Esophagus muscularis mucosa (tissue), 4 donors: ENCODE data around the gene ERLEC1. TPM values are rescaled to one million over a fixed set of nuclear protein-coding genes. Genes with fewer than 3 reads are reported as not detected.

Experiments used
- DNase-seq: peaks from one replicate; pipeline ENCODE4 v3.0.0-alpha.2; 2017; ENCODE audit errors: extremely low spot score
- H3K27ac ChIP-seq, 4 donors: fragments of 200-600 bp; sonication (generic); replicated peaks in 1 of 4; 1 replicate in 3 of 4; 2 replicates in 1 of 4; pipeline ENCODE4 v1.5.1; 2016 to 2019; ENCODE audit warnings: mild to moderate bottlenecking in 1 of 4
- H3K27me3 ChIP-seq, 4 donors: fragments of 200-600 bp; sonication (generic); one replicate each; pipeline versions ENCODE4 v1.5.1 to v1.6.0; 2016 to 2019
- H3K36me3 ChIP-seq, 4 donors: fragments of 200-600 bp; sonication (generic); one replicate each; pipeline ENCODE4 v1.5.1; 2016 to 2019
- H3K4me1 ChIP-seq, 4 donors: fragments of 200-600 bp; sonication (generic); one replicate each; pipeline ENCODE4 v1.5.1; 2016 to 2019
- H3K4me3 ChIP-seq, 4 donors: fragments of 200-600 bp; sonication (generic); 1 replicate in 2 of 4; 2 replicates in 2 of 4; pipeline ENCODE4 v1.5.1; 2016 to 2019; ENCODE audit warnings: mild to moderate bottlenecking in 4 of 4, moderate library complexity in 1 of 4
- H3K9me3 ChIP-seq, 4 donors: fragments of 200-600 bp; sonication (generic); 1 replicate in 3 of 4; 2 replicates in 1 of 4; pipeline ENCODE4 v1.5.1; 2016 to 2019
- CTCF ChIP-seq, 3 experiments: fragments of 200-600 bp in 2 of 3; fragments of 450-650 bp in 1 of 3; sonication (generic) in 2 of 3; IDR thresholded peaks; one replicate each; pipeline ENCODE4 v1.5.1; 2017 to 2019; ENCODE audit warnings: antibody characterized with exemption in 3 of 3, mild to moderate bottlenecking in 2 of 3, moderate library complexity in 1 of 3
- EP300 ChIP-seq: sonication (generic); formaldehyde crosslinking; IDR thresholded peaks from one replicate; pipeline ENCODE4 v1.6.1; 2017; ENCODE audit warnings: antibody characterized with exemption
- POLR2A ChIP-seq: fragments of 450-650 bp; IDR thresholded peaks from one replicate; pipeline ENCODE4 v1.6.1; 2017; ENCODE audit warnings: antibody characterized with exemption, moderate library complexity, mild to moderate bottlenecking, low read depth
- POLR2AphosphoS5 ChIP-seq, 2 donors: sonication (generic); formaldehyde crosslinking; IDR thresholded peaks; one replicate each; pipeline ENCODE4 v1.6.1; 2017; ENCODE audit warnings: antibody characterized with exemption in 2 of 2
- WGBS: methylation state at CpG from one replicate; pipeline ENCODE4 v1.1.5; 2018; 5-methylcytosine and 5-hydroxymethylcytosine counted together
- intact Hi-C: fragments of 100-400 bp; cut with DNase I; formaldehyde crosslinking; loops from one replicate; pipeline ENCODE4 v1.15.1; 2023
- total RNA-seq, 4 donors: library from RNA; depleted of rRNA; stranded (reverse); fragments of >200 nt; gene quantifications; one replicate each; pipeline versions ENCODE4 v1.1.0 to v1.2.1, GENCODE V29; 2016

Gene ERLEC1
- total RNA-seq, 4 donors from 2014 or later: 54.8 to 81.9 (median 61.1) TPM

GRCh38 chr2:53861824-53862223 is 75.0 kb downstream of the ERLEC1 start:
- peaks cover 4 to 15% (median 14%) of the 10 kb centered on the region in 4 donors for H3K4me1 ChIP-seq
- H3K36me3 ChIP-seq: peaks cover 19 to 42% (median 30%) of the 10 kb centered on the region in 4 donors
- 95% methylated on average over 5 of the region's 5 CpGs for WGBS
- no peaks in the 10 kb centered on the region for H3K9me3 ChIP-seq
- TF ChIP-seq POLR2AphosphoS5 (IDR thresholded peaks at IDR 0.05) (no peak), EP300 (no peak), CTCF (IDR thresholded peaks at IDR 0.05) (no peak), POLR2A (no peak)
- DNase-seq: no peak
- intact Hi-C loops: no loop called here
- H3K27ac ChIP-seq: no peak overlapping the region
- no peak overlapping the region for H3K4me3 ChIP-seq
- H3K27me3 ChIP-seq: no peaks in the 10 kb centered on the region

GRCh38 chr2:53863538-53864227 is 76.8 kb downstream of the ERLEC1 start:
- 92% methylated on average over 6 of the region's 6 CpGs for WGBS
- no peaks in the 10 kb centered on the region for H3K9me3 ChIP-seq
- peaks cover 30 to 58% (median 38%) of the 10 kb centered on the region in 4 donors for H3K36me3 ChIP-seq
- H3K27me3 ChIP-seq: no peaks in the 10 kb centered on the region
- peaks cover 4 to 15% (median 14%) of the 10 kb centered on the region in 4 donors for H3K4me1 ChIP-seq
- no peak for DNase-seq
- H3K27ac ChIP-seq: no peak overlapping the region
- intact Hi-C loops: no loop called here
- H3K4me3 ChIP-seq: no peak overlapping the region
- TF ChIP-seq POLR2A: no peak
- no peak for TF ChIP-seq POLR2AphosphoS5 (IDR thresholded peaks at IDR 0.05)
- TF ChIP-seq EP300: no peak
- TF ChIP-seq CTCF (IDR thresholded peaks at IDR 0.05): no peak

- peaks cover 30 to 73% (median 47%) of the 10 kb centered on the region in 4 donors for H3K36me3 ChIP-seq
- intact Hi-C loops: no loop called here
- 93% methylated on average over 2 of the region's 2 CpGs for WGBS
- no peak overlapping the region for H3K27ac ChIP-seq
- no peaks in the 10 kb centered on the region for H3K27me3 ChIP-seq
- TF ChIP-seq POLR2A: no peak
- no peak for TF ChIP-seq EP300
- TF ChIP-seq CTCF (IDR thresholded peaks at IDR 0.05): no peak
- TF ChIP-seq POLR2AphosphoS5 (IDR thresholded peaks at IDR 0.05): no peak
- no peak overlapping the region for H3K4me3 ChIP-seq
- DNase-seq: no peak
- H3K9me3 ChIP-seq: no peaks in the 10 kb centered on the region
- peaks cover 0 to 2% (median 1%) of the 10 kb centered on the region in 4 donors for H3K4me1 ChIP-seq
Measured at GRCh38 chr2:53865264-53865663, 78.4 kb downstream of the ERLEC1 start.

DNA sequence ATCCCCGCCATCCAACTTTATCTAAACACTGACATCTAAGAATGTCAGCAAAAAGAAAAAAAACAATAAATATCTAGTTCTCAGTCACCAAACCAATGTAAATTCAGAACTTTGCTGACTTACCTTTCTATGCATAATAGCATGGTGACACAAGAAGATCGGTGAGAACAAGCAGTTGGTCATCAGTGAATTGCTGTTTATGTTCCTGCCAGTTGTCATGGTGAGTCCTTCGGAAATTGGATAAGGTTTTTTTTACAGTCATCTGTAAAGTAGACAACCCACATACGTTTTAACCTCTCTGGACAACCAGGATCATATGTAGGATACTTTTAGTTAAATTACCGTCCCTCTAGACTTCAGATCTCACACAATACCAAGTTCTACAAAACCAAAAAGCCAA is 79.1 kb downstream of the ERLEC1 start:
- Histone ChIP-seq H3K27ac (no peak overlapping the region), H3K4me3 (no peak overlapping the region), H3K27me3 (no peaks in the 10 kb centered on the region), H3K9me3 (no peaks in the 10 kb centered on the region), H3K36me3 (peaks cover 36 to 80% (median 51%) of the 10 kb centered on the region in 4 donors), H3K4me1 (no peaks in the 10 kb centered on the region)
- intact Hi-C loops: no loop called here
- TF ChIP-seq CTCF (IDR thresholded peaks at IDR 0.05) (no peak), POLR2A (no peak), POLR2AphosphoS5 (IDR thresholded peaks at IDR 0.05) (no peak), EP300 (no peak)
- DNase-seq: no peak
- 81% methylated on average over 5 of the region's 5 CpGs for WGBS
